ENCODE measurements around the gene OSCAR.

The OSCAR gene

DNA sequence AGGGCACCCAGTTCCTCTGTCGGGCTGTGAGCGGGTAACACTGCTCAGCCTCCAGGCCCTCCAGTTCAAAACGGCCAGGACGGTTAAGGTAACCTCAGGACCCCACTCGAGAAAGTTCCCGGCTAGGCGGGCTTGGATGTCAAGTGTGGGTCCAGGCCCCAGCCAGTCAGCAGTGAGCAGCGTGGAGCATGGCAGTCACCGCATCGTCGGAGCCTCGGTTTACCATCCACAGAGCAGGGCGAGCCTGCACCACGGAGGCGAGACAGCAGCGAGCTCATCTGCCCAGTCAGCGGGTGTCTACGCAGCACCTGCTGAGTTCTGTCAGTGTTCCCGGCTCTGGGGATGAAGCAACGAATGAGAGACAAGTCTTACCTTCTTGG lies 29.0 kb upstream of the OSCAR start:
- TF ChIP-seq, protein P1, sequence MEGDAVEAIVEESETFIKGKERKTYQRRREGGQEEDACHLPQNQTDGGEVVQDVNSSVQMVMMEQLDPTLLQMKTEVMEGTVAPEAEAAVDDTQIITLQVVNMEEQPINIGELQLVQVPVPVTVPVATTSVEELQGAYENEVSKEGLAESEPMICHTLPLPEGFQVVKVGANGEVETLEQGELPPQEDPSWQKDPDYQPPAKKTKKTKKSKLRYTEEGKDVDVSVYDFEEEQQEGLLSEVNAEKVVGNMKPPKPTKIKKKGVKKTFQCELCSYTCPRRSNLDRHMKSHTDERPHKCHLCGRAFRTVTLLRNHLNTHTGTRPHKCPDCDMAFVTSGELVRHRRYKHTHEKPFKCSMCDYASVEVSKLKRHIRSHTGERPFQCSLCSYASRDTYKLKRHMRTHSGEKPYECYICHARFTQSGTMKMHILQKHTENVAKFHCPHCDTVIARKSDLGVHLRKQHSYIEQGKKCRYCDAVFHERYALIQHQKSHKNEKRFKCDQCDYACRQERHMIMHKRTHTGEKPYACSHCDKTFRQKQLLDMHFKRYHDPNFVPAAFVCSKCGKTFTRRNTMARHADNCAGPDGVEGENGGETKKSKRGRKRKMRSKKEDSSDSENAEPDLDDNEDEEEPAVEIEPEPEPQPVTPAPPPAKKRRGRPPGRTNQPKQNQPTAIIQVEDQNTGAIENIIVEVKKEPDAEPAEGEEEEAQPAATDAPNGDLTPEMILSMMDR (IDR thresholded peaks at IDR 0.05; ENCODE audit: low read depth, low read length): no peak
- DNase-seq (ENCODE audit: extremely low read depth, low read depth): no peak

DNA sequence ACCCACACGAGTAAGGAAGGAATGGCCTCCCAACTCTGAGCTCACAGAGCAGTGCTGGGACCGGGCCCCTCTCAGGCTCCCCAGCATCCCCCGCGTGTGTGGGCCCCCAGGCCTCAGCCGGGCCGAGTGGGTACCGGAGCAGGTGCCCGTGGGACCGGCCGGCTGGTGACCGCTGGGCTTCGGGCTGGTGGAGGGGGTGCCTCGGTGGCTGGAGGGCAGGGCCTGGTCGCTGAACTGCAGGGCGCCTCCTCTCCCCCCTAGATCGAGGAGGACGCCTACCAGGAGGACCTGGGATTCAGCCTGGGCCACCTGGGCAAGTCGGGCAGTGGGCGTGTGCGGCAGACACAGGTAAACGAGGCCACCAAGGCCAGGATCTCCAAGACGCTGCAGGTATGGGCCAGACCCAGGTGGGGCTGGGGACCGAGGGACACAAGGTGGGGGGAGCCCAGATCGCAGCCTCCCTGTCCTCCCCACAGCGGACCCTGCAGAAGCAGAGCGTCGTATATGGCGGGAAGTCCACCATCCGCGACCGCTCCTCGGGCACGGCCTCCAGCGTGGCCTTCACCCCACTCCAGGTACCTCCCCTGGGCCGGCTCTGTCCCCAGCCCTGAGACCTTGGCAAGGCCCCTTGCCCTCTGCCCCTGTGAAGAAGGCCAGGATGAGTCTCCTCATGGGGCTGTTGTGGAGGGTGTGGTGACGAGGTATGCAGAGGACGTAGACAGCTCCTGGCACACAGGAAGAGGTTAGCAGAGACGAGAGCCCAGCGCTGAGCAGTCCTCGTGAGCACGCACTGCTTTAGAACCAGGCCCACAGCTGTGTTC lies 28.4 kb upstream of the OSCAR start:
- TF ChIP-seq, protein P1 (IDR thresholded peaks at IDR 0.05; ENCODE audit: low read depth, low read length): no peak
- no peak for DNase-seq (ENCODE audit: extremely low read depth, low read depth)

DNA sequence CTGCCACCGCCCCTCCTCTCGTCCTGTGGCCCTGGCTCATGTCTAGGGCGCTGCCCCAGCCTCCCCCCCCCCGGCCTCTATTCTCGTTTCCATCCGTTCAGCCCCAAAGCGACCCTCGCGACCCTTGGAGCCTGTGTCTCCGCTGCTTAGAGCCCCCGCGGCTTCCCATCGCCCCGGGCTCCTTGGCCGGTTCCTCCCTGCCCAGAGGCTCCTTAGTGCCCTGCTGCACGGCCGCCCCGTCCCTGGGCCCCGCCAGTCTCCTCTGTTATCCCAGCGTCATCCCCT lies 27.8 kb upstream of the OSCAR start:
- TF ChIP-seq, protein P1 (IDR thresholded peaks at IDR 0.05; ENCODE audit: low read depth, low read length): no peak
- no peak for DNase-seq (ENCODE audit: extremely low read depth, low read depth)

DNA sequence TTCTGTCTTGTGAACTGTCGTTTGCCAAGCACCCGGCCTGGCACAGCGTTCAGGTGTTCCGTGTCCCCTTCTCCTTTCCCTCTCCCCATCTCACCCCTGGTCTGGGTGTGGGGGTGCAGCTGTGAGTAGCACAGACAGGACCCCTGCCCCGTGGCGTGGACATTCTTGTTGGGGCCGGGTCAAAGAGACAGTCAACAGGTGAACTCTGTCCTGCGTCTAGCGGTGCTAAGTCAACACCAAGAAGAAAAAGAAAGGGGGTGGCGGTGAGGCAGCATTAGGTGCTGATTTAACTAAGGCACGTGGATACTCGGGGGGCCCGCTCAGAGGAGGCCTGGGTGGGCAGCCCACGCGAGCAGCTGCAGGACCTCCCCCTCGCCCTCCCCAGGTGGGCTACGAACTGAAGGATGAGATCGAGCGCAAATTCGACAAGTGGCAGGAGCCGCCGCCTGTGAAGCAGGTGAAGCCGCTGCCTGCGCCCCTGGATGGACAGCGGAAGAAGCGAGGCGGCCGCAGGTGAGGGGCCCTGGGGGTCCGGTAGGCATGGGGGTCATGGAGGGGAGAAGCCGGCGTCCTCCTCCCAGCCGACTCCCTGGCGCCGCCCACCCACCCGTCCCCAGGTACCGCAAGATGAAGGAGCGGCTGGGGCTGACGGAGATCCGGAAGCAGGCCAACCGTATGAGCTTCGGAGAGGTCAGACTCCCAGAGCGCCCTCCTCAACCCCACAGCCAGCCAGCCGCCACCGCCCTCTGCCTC lies 27.3 kb upstream of the OSCAR start:
- TF ChIP-seq, protein P1 (IDR thresholded peaks at IDR 0.05; ENCODE audit: low read depth, low read length): no peak

DNA sequence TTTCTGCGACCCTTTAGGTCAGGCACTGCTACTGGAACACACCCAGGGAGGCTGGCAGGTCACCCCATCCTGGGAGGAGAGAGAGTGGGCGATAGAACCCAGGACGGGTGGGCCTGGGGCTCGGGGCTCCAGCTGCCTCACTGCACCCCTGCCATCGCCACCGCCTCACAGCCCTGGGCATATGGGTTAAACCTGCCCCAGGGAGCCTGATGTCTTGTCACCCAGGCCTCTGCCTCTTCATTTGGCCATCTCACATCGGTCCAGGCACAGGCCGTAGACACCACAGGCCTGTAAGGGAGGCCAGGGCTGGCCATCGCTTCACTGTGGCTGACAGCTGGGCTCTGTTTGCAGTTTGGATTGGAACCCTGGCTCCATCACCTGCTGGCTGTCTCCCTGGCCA lies 25.1 kb upstream of the OSCAR start:
- no peak for DNase-seq (ENCODE audit: extremely low read depth, low read depth)
- TF ChIP-seq, protein P1 (IDR thresholded peaks at IDR 0.05; ENCODE audit: low read depth, low read length): no peak

More for the DNA sequence above, 27.3 kb upstream of the OSCAR start:
- DNase-seq (ENCODE audit: extremely low read depth, low read depth): no peak

DNA sequence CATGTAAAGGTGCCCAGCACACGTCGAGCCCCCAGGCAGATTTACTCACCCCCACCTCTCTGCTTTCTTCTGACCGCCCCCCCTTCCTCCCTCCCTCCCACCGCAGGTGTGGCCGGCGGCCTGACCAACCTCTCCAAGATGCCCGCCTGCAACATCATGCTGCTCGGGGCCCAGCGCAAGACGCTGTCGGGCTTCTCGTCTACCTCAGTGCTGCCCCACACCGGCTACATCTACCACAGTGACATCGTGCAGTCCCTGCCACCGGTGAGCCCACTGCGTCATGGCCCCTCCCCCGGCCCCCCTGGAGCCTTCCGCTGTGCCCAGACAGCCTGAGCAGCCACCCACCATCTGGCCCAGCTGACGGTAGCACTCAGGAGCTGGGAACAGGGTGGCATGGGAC lies 23.8 kb upstream of the OSCAR start:
- no peak for DNase-seq (ENCODE audit: extremely low read depth, low read depth)
- TF ChIP-seq, protein P1 (IDR thresholded peaks at IDR 0.05; ENCODE audit: low read depth, low read length): no peak

DNA sequence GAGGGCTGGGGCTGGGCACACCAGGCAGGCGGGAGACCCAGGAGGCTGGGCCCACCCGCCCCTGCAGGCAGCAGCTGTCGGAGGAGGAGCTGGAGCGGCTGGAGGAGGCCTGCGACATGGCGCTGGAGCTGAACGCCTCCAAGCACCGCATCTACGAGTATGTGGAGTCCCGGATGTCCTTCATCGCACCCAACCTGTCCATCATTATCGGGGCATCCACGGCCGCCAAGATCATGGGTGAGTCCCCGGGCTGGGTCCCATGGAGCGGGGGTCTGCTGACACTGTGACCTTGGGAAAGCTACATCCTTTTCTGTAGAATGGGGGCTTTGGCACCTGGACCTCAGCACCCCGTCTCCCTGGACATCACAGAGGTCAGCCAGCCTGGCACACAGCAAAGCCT lies 23.1 kb upstream of the OSCAR start:
- DNase-seq (ENCODE audit: extremely low read depth, low read depth): no peak

More for the DNA sequence above, 23.1 kb upstream of the OSCAR start:
- TF ChIP-seq, protein P1 (IDR thresholded peaks at IDR 0.05; ENCODE audit: low read depth, low read length): no peak
